Daoy (cell line): Measurements from ENCODE around the gene HOXD10. TPM values are rescaled to one million over a fixed set of nuclear protein-coding genes. Genes with fewer than 3 reads are reported as not detected.

ENCODE experiments used
- DNase-seq: peaks from one replicate; pipeline ENCODE4 v3.0.0-alpha.2; 2015; ENCODE audit warnings: low read depth
- total RNA-seq: library from RNA; depleted of rRNA; stranded (reverse); fragments of >200 nt; shearing (Covaris generic); gene quantifications from 2 replicates; pipeline ENCODE4 v1.2.3, GENCODE V29; 2014

The HOXD10 gene
- total RNA-seq, 1 experiment from 2014 or later, result 14.8 TPM

DNA sequence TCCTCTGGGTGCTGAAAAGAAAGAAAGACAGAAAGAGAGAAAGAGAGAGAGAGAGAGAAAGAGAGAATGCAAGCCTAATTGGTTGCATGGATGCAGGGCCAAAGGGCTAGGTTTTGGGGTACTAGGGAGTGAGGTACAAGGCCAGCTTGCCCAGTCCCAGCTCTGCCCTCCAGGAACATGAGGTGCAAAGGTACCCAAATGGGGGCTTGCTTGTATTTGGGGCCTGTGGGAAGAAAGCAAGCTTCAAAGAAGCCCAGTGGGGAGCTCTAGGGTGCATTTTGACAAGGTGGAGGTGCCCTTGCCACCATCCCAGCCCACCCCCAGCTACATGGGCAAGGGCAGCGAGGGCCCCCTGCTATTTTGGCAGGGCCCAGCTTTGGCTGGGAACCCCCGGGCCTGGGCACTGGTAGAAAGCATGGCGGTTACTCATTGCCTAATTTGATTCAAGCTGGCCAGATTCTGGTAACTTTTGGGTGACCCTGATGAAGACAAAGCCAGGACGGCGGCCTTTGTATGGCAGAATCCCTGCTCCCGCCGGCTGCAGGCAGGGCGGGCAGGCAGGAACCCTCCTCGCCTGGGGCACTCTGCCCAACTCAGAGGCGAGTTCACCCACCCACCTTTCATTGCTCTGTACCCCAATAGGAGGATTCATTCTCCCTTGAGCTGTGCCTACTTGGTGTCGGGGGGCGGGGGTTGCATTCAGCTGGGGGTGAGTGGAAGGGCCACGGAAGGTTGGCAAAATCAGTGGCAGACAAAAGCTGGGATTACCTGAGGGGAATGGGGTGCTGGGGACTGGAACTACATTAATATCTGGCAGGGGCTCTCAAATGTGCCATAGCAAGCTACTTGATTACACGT is 34.2 kb downstream of the HOXD10 start:
- DNase-seq, result no peak

- no peak for DNase-seq
These were observed 35.1 kb downstream of the HOXD10 start, which contains the start of gene HOXD4 for GRCh38 chr2:176151442-176152287. HOXD4 (plus strand) TSS chr2:176151550; CDS start chr2:176151634, 84 bp downstream.

GRCh38 chr2:176152350-176153181 is 36.0 kb downstream of the HOXD10 start:
- DNase-seq, result no peak

DNA sequence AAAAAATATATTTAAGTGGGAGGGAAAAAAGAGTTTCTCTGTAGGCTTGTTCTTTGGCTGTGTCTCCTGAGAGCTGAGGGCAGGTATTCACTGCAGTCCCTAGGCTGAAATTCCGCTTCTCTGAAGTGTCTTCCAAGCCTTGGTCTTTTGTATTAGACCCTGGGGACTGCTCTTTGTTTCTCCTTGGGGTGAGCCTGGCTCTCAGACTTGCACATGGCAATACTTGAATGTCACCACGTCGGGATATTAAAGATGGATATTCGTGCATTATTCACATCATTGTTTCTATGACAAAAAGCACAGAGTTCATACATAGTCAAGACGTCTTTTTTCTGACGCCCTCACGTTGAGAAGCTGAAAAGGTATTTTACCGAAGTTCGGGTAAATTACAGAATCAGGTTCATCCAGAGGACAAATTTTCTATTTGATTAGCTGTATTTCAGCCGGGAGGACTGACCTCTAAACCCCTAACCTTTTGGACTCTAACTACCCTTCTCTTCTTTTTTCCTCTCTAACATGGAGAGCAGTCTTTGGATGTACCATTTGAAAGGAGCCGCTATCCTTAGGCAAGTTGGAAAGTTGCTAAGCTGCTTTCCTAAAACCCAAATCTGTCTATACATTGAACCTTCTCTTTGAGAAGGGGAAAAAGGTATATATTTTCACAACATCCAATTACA is 38.1 kb downstream of the HOXD10 start:
- DNase-seq, result no peak

DNA sequence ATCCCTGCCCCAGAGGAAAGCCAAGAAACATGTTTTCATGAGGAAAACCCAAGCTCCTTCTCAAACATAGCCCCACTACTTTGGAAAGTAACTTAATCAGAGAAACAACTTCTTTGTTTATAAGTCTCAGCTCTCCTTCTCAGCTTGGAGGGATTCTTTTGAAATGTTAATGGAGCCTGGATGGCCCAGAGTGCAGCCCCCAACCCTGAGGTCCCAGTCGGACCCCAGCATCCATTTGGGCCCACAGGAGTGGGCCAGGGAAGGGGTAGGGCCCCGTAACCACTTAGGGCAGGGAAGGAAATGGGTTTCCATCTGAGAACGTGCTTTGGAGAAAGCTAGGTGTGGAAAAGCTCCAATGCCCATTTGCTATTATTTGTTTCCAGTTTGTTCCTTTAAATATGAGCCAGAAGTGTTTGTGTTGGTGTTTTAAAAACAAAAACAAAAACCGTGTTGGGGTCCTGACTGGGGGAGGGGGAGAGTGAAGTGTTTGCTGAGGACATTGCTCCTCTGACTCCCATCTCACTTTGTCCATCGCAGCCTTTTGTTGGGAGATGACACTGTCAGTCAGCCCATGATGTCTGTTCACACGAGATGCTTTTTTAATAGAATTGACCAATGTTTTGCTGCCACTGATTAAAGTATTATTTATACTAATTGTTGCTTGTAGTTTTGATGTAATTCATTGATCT is 38.9 kb downstream of the HOXD10 start:
- no peak for DNase-seq

DNA sequence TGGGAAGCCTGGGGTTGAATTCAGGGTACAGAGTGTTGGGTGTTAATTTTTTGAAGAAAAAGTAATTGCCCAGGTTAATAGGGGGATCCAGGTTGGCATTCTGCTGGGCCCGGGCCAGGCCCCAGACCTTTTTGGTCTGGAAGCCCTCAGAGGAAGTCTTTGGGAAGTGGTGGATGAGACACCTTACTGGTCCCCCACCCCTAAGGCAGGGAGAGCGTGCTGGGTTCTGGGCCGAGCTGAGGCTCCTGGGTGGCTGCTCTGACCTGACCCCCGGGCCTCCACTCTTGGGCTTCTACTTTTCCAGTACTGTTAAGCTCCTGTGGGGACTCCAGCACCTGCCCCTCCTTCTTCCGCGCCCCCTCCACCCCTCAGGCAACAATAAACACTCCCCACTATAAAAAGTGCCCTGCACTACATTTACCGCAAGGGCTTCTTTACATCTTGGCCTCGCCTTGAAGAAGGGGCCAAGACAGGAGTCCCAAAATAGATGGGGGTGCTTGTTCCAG is 39.8 kb downstream of the HOXD10 start:
- DNase-seq, result no peak

DNA sequence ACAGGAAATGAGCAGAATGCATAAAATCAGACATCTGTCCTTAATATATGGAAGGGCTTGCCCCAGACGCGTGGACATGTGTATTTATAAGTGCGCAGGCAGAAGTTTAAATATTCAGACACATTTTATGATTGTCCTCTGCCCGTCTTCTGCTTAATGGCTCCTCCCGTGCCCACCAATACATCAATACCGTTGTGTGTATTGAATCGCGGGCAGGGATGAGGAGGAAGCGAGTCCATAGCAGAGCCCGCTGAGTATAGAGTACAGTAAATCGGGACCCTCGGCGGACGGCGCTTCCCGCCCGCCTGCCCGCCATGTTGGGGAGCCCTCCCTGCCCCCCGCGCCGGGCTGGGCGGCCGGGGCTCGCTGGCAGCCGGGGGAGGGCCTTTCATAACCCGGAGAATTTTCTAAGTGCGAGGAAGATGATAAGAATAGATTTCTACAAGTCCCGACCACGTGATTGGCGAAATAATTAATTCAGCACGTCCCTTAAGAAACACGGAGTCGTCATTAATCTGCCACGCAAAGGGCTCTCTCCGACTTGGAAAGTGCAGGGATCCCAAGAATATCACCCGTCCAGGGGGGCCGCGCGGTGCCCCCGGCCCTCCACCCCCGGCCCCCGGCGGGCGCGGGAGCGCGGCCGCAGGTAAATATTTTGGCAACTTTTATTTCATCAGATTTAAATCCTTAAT is 40.4 kb downstream of the HOXD10 start, which contains the start of gene HOXD3:
Gene HOXD3 (plus strand): TSS at position 501 of the 692 bp plus-strand sequence. CDS start 11,808 bp downstream, outside the sequence.
- DNase-seq, result peak; percentile 42

GRCh38 chr2:176157499-176158185 is 41.1 kb downstream of the HOXD10 start:
- DNase-seq, result peak; percentile 55

DNA sequence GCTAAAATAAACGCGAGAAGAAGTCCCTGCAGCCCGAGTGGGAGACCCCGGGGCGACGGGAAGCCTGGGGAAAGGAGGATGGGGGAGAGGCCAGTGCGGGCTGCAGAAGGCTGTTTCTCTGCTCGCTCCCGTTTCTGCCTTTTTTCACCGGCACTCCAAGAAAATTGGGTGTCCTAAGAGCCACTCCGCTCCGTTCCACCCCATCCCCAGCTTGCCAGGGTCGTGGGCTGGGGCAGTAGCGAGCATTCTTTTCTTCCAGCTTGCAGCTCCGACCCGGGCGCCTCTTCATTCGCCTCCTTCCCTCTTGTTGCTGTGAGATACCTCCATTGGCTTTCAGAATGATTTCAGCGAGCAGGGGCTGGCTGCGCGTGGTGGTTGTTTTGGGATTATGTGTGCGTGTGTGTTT is 41.6 kb downstream of the HOXD10 start:
- DNase-seq, result peak; percentile 43

DNA sequence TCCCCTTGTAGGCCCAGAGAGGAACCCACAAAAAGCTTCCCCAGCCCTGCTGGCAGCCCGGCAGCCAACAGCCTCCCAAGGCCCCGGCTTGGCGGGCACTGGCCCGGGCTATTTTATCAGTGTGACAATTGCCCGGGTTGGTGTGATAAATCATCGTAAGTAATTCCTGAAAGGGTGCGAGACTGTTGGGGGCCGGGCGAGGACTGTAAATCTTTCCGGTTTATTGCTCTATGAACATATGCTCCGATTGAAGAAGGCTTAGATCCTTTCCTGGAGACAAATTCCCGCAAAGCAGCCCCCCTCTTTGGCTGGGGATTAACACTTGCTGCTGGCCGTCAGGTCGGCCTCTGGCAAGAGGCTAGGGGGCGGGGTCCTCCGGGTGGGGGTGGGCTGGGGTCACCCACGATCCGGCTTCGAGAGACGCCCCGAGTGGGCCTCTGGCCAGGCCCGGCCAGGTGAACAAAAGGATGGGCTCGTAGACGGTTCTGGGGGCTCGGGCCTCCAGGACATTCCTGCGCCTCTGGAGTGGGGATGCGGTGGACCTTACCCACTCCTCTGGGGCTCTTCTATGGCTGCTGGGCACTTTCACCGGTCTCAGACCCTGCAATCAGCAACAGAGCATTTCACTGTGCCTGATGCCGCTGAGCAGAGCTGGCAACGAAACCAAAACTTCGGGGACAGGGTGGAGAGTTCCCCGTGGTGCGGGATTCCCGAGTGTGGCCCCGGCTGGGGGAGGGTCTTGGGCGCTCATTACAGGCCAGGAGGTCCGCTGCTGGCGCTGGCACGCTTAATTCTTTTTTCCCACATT is 42.5 kb downstream of the HOXD10 start:
- no peak for DNase-seq

DNA sequence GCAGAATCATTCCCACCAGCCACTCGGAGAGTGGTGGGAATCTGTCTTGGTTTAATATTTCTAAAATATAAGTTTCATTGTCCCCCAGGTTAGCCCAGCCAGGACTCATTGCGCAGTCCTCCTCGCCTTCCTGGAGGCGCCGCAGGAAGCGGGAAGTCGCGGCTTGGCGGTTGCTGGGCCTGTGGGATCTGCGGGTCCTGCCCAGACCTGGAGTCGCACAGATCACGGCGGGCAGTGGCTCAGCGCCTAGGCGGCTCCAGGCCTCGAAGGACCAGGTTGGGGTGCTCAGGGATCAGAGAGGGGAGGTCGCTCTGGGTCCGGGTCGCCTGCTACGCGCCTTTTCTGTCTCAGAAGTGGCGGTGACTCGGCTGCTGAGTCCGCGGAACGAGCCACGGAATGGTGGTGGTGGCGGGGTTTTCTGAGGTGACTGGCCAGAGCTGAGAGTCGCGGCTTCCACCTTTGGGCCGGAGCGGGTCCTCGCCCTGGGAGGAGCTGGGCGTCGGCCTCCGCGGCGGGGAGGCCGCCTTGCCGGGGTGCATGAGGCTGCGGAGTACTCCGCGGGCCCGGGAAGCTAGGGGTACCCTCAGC is 43.2 kb downstream of the HOXD10 start:
- DNase-seq, result no peak

DNA sequence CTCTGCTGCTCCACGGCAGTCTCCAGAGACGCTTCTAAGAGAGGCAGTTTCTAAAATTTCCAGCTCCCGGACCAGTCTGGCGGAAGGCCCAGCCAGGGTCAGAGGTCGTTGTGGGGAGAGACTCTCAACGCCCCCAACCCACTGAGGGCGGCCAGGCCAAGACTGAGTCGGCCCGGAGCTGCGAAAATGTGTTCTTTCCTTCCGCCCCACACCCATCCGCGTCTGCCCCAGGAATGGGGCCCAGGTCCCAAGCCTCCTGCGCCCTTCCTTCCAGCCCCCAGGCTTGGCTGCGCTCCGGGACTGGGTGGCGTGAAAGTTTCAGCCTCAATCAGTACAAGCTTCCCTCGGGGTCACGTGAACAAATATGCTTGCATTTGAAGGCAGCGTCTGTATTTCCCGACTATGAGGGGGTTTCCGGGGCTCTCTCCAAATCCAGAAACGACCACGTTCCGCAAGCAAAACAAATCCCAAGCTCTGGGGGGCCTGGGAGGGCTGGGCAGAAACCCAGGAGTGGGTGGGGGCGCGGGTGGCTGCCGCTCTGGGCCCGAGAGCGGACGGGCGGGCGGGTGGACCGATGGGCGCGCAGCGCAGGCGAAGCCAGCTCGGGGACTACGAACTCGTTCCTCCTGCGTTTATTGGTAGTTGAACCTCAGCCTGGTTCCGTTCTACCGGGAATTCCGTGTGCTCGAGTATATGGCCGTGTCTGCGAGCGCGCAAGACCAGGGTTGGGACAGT is 43.8 kb downstream of the HOXD10 start:
- no peak for DNase-seq

DNA sequence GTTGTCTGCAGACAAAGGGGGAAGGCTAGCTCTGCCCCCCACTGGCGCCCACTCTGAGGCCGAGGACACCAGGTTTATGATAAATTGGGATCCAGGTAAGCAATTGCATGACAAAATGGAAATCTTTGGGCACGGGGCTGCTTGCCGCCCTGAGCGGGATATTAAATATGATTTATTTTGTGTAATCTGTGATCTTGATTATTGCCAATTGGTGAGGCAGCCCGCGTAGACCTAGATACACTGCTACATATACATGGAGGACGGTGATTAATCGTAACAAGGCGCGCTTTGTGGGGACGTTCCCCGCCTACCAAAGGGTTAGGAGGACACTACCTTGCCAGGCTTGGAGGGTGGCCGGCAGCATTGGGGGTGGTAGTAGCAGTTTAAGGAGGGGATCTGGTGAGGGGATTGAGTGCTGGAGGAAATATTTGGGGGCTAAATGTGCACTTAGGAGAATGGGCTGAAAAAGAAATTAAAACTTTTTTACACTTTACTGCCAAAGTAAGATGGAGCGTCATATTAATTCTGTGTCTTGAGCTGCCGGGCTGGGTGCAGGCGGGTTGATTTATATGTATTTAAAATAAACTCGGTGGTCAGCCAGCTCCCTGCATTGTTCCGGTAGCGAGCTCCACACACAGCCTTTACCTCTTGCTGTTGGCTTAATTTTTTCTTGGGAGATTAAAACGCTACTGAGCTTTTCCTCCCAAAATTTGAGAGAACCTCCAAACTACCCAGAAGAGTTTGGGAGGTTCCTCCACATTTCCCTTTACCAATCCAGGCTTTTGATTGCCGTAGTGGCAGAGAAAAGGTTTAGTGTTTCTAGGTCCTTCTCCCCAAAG is 44.6 kb downstream of the HOXD10 start:
- DNase-seq, result no peak

GRCh38 chr2:176161825-176162626 is 45.4 kb downstream of the HOXD10 start:
- no peak for DNase-seq
